ENCODE results near the gene SDHD. TPM values are rescaled to one million over a fixed set of nuclear protein-coding genes. Genes with fewer than 3 reads are reported as not detected.

Gene SDHD
- polyA plus RNA-seq, 1 donor, result 91.6 TPM

GRCh38 chr11:112103446-112103845 lies 16.8 kb downstream of the SDHD start:
- no peak for DNase-seq

GRCh38 chr11:112106070-112106469 lies 19.4 kb downstream of the SDHD start:
- DNase-seq, result no peak

DNA sequence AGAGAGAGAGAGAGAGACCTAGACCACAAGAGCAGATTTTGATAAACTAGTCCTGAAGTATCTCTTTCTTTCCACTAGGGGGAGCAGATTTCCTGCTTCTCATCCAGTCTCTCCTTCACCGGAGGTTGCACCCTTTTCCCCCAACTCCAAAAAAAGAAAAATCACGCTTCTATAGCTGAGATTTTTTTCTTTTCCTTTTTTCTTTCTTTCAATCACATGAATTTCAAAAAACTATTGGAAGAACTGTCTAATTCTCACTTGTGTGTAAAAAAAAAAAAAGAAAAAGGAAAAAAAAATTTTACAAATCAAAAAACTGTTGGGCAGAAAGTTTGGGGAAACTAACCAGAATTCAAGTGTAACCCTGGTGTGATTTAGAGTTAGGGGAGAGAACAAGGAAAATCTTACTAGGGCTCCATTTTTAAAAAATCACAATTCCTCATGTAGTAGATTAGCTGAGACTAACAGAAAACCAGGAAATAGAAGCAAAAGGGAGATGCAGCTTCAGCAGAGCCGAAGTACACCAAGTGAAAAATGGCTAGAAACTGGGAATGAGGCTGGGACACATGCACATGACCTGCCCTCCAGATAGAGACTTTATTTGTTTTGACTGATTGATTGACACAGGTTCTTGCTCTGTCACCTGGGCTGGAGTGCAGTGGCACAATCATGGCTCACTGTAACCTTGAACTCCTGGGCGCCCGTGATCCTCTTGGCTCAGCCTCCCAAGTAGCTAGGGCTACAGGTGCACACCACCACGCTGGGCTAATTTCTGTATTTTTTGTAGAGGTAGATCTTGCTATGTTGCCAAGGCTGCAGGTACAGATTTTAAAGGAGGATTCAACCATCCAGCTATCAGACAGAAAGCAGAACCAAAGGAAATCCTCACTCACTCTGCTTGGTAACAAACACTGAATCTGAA lies 27.1 kb downstream of the SDHD start:
- peak; percentile 23 for DNase-seq

- DNase-seq, result no peak
These were observed 27.8 kb downstream of the SDHD start for GRCh38 chr11:112114460-112114859.

DNA sequence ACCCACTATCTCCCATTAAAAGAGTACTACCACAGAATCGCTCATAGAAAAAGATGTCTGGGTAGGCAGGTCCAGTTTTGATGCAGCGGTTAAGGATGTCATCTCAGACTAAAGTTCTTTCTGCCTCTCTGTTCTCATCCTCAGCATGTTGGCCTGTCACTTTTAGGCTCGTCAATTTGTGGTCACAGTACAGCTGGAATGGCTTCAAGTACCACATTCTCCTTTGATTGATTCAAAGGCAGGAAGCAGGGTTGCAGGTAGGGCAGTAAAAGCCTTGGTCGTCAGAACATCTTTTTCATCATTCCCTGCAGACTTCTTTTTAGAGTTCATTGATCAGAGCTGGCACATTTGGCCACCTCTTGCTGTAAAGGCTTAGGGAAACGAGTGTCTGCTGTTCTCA lies 28.7 kb downstream of the SDHD start:
- no peak for DNase-seq

GRCh38 chr11:112118176-112118575 lies 31.5 kb downstream of the SDHD start:
- no peak for DNase-seq

GRCh38 chr11:112121981-112122615 lies 35.4 kb downstream of the SDHD start:
- no peak for DNase-seq

DNA sequence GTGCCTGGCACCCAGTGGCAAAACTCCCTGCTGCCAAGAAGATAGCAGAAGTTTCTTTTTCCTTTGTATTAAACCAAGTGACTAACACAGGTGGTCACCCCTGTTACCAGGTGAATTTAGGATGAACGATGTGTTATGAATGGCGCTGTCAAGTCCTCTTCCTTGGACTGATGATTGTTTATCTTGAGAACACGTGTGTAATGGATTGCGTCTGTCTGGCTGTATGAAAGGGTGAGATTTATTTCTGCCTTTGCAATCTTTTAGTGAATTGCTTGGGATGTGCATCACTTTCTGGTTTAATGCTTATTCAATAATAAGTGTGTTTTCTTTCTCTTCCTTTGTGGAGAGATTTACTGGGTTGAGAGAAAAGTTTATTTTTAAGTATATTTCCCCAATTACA lies 36.5 kb downstream of the SDHD start:
- DNase-seq, result no peak

GRCh38 chr11:112127056-112127455 lies 40.4 kb downstream of the SDHD start:
- DNase-seq, result no peak

DNA sequence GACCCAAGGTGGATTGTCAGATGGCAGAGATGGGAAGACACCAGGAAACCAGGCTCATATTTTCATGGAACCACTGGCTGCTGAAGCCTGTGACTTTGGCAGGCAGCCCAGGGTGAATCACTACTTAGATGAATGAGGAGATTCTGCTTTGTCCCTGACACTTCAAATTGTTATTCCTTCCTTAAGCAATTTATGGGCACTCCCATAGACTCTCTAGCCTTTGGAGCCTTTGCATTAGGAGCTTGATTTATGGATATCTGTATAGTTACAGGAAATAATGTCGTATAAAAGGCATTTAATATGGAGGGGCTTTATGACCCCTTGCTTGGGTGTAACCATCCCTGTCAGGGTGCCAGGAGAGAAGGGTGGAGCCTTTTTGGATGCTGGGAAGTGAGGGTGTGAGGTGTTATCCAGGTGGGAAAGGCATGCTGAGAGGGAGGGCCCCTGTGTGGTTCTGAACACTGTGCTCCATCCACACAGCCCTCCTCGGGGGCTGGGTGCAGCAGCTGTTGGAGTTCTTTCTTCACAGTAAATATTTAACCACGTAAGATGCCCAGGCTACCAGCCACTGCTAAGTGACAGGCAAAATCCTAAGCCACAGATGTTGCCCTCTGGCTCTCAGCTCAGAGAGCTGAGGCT lies 41.9 kb downstream of the SDHD start:
- peak; percentile 7 for DNase-seq

- DNase-seq, result peak; percentile 15
These were observed 43.0 kb downstream of the SDHD start for GRCh38 chr11:112129656-112130055.

- no peak for DNase-seq
These were observed 46.1 kb downstream of the SDHD start for GRCh38 chr11:112132737-112133136.

DNA sequence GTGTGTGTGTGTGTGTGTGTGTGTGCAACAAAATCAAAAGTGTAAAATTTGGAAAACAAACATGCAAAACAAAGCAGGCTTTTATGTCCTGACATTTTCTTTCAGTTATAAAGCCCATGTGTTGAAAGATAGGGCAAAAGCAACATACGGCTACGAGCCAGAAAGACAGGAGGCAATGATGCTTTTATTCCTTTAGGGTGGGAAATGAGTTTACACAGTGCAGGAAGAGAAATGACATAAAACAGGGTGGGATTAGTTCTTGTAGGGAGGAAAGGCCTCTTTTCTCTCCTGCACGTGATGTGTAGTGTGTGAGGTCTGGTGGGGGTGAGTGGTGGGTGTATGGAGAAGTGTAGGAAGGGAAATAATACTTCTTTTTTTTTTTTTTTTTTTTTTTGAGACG lies 47.8 kb downstream of the SDHD start:
- DNase-seq, result no peak

- DNase-seq, result no peak
These were observed 56.9 kb downstream of the SDHD start for GRCh38 chr11:112143597-112143996.

Other genes with a start within 250 kb of the SDHD start
- 26.5 TPM for gene ALG9, start 215.3 kb upstream of the SDHD start, polyA plus RNA-seq (ENCODE audit: insufficient read length)
- 1.6 TPM for gene FDXACB1, start 207.7 kb upstream of the SDHD start, polyA plus RNA-seq (ENCODE audit: insufficient read length)
- gene CFAP68, start 207.3 kb upstream of the SDHD start, polyA plus RNA-seq (ENCODE audit: insufficient read length), result 17.5 TPM
- 619 TPM for gene CRYAB, start 175.1 kb upstream of the SDHD start, polyA plus RNA-seq (ENCODE audit: insufficient read length)
- gene HSPB2, start 174.1 kb upstream of the SDHD start, polyA plus RNA-seq (ENCODE audit: insufficient read length), result 101 TPM
- 4.0 TPM for gene C11orf52, start 168.0 kb upstream of the SDHD start, polyA plus RNA-seq (ENCODE audit: insufficient read length)
- gene DIXDC1, start 149.5 kb upstream of the SDHD start, polyA plus RNA-seq (ENCODE audit: insufficient read length), result 15.8 TPM
- gene DLAT, start 61.5 kb upstream of the SDHD start, polyA plus RNA-seq (ENCODE audit: insufficient read length), result 39.2 TPM
- gene PIH1D2, start 12.9 kb upstream of the SDHD start, polyA plus RNA-seq (ENCODE audit: insufficient read length), result 0.93 TPM
- gene NKAPD1, start 12.6 kb upstream of the SDHD start, polyA plus RNA-seq (ENCODE audit: insufficient read length), result 26.1 TPM
- gene TIMM8B, start 117 bp upstream of the SDHD start, polyA plus RNA-seq (ENCODE audit: insufficient read length), result 49.2 TPM
- 0.68 TPM for gene IL18, start 77.2 kb downstream of the SDHD start, polyA plus RNA-seq (ENCODE audit: insufficient read length)
- 0.23 TPM for gene TEX12, start 80.5 kb downstream of the SDHD start, polyA plus RNA-seq (ENCODE audit: insufficient read length)
- gene BCO2, start 88.6 kb downstream of the SDHD start, polyA plus RNA-seq (ENCODE audit: insufficient read length), result 5.3 TPM
- 19.2 TPM for gene PTS, start 139.6 kb downstream of the SDHD start, polyA plus RNA-seq (ENCODE audit: insufficient read length)
- gene PLET1, start 174.0 kb downstream of the SDHD start, polyA plus RNA-seq (ENCODE audit: insufficient read length), result not detected